HG02759 (cell line): ENCODE results near the gene ATP13A1.

Experiments
- ATAC-seq: cut with Tn5 transposase; IDR thresholded peaks from one replicate; pipeline ENCODE4 v1.9.1; 2021; ENCODE audit warnings: mild to moderate bottlenecking, moderate library complexity; ENCODE audit not compliant: unreplicated experiment

ATP13A1 gene

GRCh38 chr19:19645233-19645870 is 18.1 kb downstream of the ATP13A1 start:
- ATAC-seq: no peak

- no peak for ATAC-seq
Observed at GRCh38 chr19:19644054-19644388, 19.5 kb downstream of the ATP13A1 start.

DNA sequence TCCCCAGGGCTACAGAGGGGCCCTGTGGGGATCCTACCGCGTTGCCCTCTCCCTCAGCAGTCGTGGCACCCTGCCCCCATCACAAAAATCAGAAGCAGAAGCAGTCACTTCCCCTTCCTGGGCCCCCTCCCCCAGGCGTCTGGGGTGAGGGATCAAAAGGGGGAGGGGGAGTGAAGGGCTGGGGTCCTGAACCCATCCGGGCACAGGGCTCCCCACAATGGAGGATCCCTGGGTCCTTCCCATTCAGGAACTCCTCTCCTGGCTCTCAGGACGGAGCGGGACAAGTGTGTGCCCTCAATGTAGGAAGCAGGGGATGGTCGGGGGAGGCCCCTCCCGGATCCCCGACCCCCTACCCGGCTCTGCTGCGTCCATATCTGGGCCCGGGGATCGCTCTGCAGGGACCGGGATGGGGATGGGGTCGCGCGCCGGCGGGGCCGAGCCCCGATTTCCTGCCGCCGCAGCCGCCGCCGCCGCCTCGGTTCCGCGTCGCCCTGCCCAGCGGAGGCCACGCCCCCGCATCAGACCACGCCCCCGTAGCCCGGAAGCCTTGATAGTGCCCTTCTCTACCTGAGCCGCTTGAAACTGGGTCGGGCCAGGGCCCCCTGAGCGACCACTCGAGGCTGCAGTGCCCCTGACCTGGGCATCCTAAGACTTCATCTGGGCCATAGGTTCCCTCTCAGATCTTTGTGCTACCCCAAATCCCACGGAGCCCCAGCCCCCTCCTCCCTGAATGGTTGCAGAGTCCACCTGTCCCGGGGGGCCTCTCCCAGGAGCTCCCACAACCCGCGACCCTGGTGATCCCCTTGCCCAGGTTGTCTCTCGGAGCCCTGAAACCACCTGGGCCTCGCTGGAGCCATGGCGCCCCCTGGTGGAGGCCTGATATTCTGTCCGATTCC is 20.1 kb downstream of the ATP13A1 start, which contains the start of gene GMIP:
TSS of gene GMIP (minus strand) at position 500 of the 896 bp plus-strand sequence. CDS start at position 372, 128 bp downstream.
- peak; percentile 78 for ATAC-seq

DNA sequence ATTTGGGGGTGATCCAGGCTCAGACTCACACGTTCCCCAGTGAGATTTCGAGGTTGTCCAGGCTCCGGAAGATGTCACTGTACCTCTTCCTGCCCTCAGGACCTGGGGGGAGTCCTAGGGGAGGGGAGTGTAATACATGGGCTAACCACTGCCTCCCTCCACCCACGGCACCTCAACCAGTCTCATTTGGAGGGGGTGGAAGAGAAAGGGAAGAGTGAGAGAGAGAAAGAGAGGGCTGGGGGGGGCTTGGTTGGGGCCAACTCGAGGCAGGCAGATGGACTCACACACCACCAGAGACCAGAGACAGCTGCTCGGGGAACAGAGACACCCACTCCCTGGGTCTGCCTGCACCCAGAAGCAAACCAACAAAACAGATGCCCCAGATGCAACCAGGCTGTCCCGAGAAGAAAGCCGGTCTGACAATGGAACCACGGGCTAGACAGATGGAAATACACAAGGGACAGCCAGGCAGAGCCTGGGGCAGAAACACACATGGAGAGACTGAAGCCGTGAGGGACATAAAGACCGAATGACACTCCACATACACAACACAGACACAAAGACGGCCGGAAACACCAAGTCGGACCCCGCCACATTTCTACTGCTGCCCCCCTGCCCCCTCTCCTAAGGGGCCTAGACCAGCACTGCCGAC is 20.8 kb downstream of the ATP13A1 start:
- ATAC-seq: peak; percentile 32

- ATAC-seq: no peak
Observed at GRCh38 chr19:19637523-19638251, 25.8 kb downstream of the ATP13A1 start.

GRCh38 chr19:19637186-19637522 is 26.3 kb downstream of the ATP13A1 start:
- no peak for ATAC-seq

- no peak for ATAC-seq
Observed at GRCh38 chr19:19636573-19637185, 26.8 kb downstream of the ATP13A1 start.

- no peak for ATAC-seq
Observed at GRCh38 chr19:19635313-19635702, 28.2 kb downstream of the ATP13A1 start.

DNA sequence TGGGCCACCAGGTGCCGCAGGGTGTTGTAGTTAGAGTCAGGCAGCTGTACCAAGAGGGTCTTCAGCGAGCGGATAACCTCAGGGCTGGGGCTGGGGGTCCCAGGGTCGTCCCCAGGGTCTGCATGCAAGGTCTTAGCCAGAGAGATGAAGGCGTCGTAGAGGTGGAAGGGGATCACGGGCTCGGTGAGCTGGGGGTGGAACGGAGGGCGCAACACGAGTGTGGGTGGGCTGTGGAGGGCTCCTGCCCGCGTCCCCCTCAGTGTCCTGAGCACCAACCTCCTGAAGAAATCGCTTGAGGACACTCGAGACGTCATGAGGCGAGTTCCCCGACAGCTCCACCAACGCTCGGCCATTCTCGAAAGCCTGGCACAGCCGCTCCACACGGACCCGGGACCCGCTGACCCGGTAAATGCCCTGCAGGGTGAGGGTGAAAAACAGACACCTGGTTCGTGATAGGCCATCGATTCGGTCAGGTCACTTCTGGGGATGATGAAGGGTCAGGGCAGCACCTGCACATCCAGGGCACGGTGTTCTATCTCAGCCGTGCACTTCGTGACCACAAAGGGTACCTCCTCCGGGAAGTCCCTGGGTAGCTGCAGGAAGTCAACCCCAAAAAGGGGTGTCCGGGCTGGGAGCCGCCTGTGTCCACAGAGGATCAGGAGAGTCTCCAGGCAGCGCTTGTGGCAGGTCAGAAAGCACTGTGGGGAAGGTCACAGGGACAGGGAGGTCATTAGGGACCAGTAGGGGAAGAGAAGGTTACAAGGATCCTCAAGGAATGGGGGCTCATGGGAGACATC is 28.8 kb downstream of the ATP13A1 start:
- no peak for ATAC-seq

DNA sequence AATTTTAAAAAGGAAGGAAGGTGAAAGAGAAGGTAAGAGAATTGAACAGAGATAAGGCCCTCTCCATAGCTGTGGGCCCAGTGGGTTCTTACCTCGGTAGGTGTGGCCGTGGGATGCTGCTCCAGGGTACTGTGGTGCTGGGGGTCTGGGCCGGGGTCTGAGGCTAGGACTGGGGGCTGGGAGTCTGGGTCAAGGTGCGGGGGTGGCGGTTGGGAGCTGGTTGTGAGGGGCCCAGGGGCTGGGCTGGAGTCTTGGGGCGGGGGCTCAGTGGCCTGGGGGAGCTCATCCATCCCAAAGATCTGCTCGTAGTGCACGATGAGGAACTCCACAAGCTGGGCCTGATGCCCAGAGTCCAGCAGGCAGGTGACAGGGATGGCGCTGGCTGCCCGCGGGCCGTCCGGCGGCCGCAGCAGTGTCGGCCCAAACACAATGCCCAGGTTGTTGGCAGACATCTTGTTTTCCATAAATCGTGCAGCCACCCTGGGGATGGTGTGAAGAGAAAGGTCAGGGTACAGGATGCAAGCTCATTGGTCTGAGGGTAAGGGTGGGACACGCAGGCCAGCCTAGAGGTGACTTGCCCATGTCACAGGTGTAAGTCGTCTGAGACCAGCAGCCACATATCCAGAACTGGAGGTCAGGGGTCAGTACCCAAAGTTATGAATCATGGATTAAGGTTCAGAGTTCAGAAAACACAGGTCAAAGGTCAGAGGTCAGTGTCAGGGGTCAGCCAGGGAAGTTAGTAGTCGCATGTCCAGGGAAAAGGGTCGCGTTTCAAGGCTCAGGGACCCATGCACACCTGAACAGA is 29.6 kb downstream of the ATP13A1 start:
- no peak for ATAC-seq

DNA sequence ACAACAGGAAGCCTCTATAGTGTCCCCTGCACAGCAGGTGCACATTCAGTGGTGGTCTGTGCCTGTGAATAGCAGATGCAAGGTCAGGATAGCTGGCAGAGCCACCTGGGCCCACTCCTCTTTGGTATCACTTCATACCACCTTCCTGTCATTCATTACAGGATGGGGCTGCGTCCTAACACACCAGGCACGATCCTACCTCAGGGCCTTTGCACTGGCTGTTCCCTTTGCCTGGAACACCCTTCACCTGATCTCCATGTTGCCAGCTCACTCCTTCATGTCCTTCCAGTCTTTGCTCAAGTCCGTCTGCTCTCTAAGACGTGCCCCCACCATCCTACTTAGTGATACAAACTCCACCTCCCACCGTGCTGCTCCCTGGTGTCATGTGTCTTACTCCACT is 30.8 kb downstream of the ATP13A1 start:
- ATAC-seq: no peak

- no peak for ATAC-seq
Observed at GRCh38 chr19:19631346-19631745, 32.1 kb downstream of the ATP13A1 start.

DNA sequence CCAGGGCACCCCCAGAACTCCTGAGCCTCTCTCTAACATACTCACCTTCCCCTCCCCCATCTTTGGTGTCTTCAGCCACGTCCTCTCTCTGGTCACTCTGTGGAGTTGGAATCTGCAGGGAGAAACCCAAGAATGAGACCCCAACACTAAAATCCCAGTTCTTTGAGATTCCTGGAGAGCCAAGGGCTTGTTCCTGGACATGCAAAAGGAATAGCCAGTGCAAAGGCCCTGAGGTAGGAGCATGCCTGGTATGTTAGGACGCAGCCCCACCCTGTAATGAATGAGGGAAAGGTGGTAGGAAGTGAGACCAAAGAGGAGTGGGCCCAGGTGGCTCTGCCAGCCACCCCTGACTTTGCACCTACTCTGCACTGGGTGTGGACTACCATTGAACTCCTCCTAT is 33.0 kb downstream of the ATP13A1 start:
- ATAC-seq: no peak

DNA sequence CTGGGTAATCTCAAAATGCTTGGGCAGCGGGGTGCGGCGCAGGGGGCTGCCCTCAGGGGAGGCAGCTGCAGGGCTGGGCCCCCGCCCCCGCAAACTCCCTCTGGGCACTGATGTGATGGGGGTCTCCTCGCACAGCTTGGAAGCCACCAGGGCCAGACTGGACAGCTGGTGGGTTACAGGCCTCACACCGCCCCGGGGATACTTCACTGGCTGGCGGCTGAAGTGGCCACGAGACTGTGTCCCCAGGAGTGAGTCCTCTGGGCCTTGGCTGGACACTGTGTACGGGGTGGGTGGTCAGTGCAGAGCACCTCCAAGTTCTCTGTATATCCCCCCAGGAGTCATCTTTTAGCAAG is 33.4 kb downstream of the ATP13A1 start:
- ATAC-seq: no peak

DNA sequence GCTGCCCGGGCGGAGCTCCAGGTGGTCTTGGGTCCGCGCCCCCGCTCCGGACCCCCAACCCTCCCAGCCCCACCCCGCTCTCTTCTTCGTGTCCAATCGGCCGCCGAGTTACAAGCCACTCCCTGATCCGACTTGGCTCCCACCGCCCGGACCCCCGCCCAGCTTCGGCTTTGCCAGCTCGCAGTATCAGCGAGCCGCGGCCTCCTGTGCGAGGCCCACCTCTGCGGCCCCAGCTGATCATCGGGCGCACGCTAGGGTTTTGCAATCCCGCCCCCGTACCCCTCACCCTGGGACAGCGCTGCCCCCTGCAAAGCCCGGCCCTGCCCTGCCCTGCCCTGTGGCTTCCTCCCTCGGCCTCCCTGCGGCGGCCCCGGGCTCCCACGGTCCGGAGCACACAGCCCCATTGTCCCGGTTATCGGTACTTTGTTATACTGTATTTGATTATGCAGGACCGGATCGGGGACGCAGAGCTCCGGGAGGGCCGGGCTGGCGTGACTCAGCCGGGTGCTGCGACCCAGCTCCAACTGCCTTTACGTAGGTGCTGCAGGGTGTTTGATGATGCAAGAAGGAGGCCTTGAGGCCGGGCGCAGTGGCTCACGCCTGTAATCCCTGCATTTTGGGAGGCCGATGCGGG is 34.9 kb downstream of the ATP13A1 start:
- ATAC-seq: peak; percentile 22

DNA sequence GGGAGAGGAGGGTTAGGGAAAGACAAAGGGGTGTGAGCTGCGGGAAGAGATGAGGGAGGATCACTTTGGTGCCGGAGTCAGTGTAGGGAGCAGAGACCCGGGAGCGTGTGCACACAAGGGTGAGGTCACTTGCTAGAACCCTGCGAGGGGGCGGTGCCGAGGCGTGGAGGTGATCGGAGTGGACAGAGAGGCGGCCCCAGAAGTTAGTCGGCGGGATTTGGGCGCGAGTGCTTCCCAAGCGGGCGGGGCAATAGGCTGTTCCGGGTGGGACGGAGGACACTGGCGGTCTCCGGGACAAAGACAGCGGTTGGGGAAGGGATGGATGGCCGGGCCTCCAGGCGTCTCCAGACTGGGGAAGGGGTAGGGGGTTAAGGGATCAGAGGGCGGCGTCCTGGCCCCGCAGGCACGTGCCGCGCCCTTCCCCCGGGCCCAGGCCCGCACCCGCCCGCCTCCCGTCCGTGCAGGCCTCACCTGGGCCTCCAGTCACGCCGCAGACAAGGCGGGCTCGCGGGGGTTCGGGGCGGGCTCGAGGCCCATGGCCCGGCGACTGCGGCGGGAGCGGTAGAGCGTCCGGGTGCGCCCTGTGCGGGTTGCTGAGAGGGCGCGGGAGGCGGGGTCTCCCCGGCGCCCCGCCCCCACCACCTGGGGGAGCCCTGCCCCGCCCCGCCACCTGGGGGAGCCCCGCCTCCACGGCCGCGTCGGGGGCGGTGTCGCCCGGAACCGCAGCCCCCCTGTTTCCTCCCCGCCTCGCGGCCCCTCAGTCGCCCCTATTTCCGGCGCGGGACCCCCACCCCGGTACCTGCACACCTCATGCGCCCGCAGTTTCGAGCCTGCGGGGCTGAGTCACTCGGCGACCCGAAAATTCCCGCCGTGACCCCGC is 35.6 kb downstream of the ATP13A1 start, which contains the start of gene LPAR2:
TSS of gene LPAR2 (minus strand) at position 600 of the 880 bp plus-strand sequence. CDS start 945 bp downstream, outside the sequence.
- peak; percentile 74 for ATAC-seq
